Endothelial cell of umbilical vein (primary cell): ENCODE data around the gene TMEM63B. TPM values are rescaled to one million over a fixed set of nuclear protein-coding genes. Genes with fewer than 3 reads are reported as not detected.

ENCODE experiments used
- BruUV-seq: library from RNA; stranded (reverse); fragments of 400-500 nt; replicated peaks from 2 replicates; lab custom pipeline; 2021; lab: Mats Ljungman, UMichigan
- CTCF ChIA-PET: fragments of 300-600, 350-600 bp; sonication (Branson Sonifier 250); formaldehyde crosslinking; loops from one replicate; lab custom pipeline; 2021; ENCODE audit warnings: antibody characterized with exemption, inconsistent platforms; lab: Charles Lee
- POLR2A ChIA-PET: fragments of 300-600, 350-600 bp; sonication (Branson Sonifier 250); formaldehyde crosslinking; loops from one replicate; lab custom pipeline; 2021; ENCODE audit warnings: antibody characterized with exemption, inconsistent platforms; lab: Charles Lee
- DNase-seq: peaks from one replicate; pipeline ENCODE4 v3.0.0-alpha.2; 2011; ENCODE audit warnings: low read depth, low spot score
- FAIRE-seq: peaks from 2 replicates; lab custom pipeline; 2011; peaks lifted over from hg19 to GRCh38; lab: Jason Lieb, UNC
- H2AFZ ChIP-seq: 2 replicates; pipeline ENCODE4 v1.6.0; 2012; ENCODE audit warnings: low read depth, low read length, control low read depth, inconsistent platforms
- H3K27ac ChIP-seq: 2 replicates; pipeline ENCODE4 v1.5.1; 2011; ENCODE audit warnings: low read depth, mild to moderate bottlenecking, control low read depth, low read length, moderate library complexity; ENCODE audit not compliant: insufficient read depth
- H3K27me3 ChIP-seq, 2 experiments: 2 replicates each; pipeline versions ENCODE4 v1.6.0 to v1.6.1; 2011; ENCODE audit warnings: low read length in 2 of 2, mixed read lengths in 1 of 2; ENCODE audit not compliant: control insufficient read depth in 2 of 2, insufficient read depth in 2 of 2
- H3K36me3 ChIP-seq, 2 experiments: 2 replicates in 1 of 2; 3 replicates in 1 of 2; pipeline ENCODE4 v1.5.1; 2011; ENCODE audit warnings: low read length in 2 of 2, mild to moderate bottlenecking in 1 of 2, moderate library complexity in 1 of 2; ENCODE audit not compliant: control insufficient read depth in 2 of 2, insufficient read depth in 2 of 2; ENCODE audit errors: extremely low read depth in 1 of 2
- H3K4me1 ChIP-seq: 3 replicates; pipeline ENCODE4 v1.5.1; 2011; ENCODE audit warnings: mild to moderate bottlenecking, low read length; ENCODE audit not compliant: control insufficient read depth, insufficient read depth; ENCODE audit errors: extremely low read depth
- H3K4me2 ChIP-seq: 2 replicates; pipeline ENCODE4 v1.6.1; 2011; ENCODE audit warnings: low read length, control low read depth, mixed read lengths; ENCODE audit not compliant: insufficient read depth
- H3K4me3 ChIP-seq, 3 experiments: fragments of 200-600 bp in 1 of 3; sonication (generic), shearing (Covaris generic) in 1 of 3; replicated peaks in 1 of 3; 2 replicates each; pipeline ENCODE4 v1.5.1; 2011 to 2016; ENCODE audit warnings: control low read depth in 3 of 3, low read length in 3 of 3, mild to moderate bottlenecking in 2 of 3, inconsistent platforms in 1 of 3, low read depth in 1 of 3, moderate library complexity in 1 of 3; ENCODE audit not compliant: insufficient read depth in 1 of 3
- H3K79me2 ChIP-seq: 2 replicates; pipeline ENCODE4 v1.6.0; 2012; ENCODE audit warnings: low read length, inconsistent platforms; ENCODE audit not compliant: control insufficient read depth, insufficient read depth
- H3K9ac ChIP-seq: replicated peaks from 2 replicates; pipeline ENCODE3; 2011; ENCODE audit warnings: low read length, control low read depth; ENCODE audit not compliant: insufficient read depth; ENCODE audit errors: extremely low read depth
- H3K9me1 ChIP-seq: replicated peaks from 3 replicates; pipeline ENCODE4 v1.6.0; 2011; ENCODE audit warnings: mild to moderate bottlenecking, low read length; ENCODE audit not compliant: control insufficient read depth, insufficient read depth; ENCODE audit errors: extremely low read depth
- H3K9me3 ChIP-seq: replicated peaks from 2 replicates; pipeline ENCODE4 v1.5.1; 2012; ENCODE audit warnings: low read length, inconsistent platforms; ENCODE audit not compliant: control insufficient read depth, insufficient read depth
- H4K20me1 ChIP-seq: replicated peaks from 2 replicates; pipeline ENCODE3; 2011; ENCODE audit warnings: mild to moderate bottlenecking, low read length; ENCODE audit not compliant: control insufficient read depth, insufficient read depth; ENCODE audit errors: extremely low read depth
- EZH2 ChIP-seq: IDR thresholded peaks from 2 replicates; pipeline ENCODE4 v1.6.1; 2012; ENCODE audit warnings: borderline replicate concordance, low read depth, mild to moderate bottlenecking, moderate library complexity, low read length, inconsistent platforms; ENCODE audit not compliant: severe bottlenecking
- FOS ChIP-seq: IDR thresholded peaks from 2 replicates; pipeline ENCODE4 v1.6.1; 2011; ENCODE audit warnings: mild to moderate bottlenecking, low read length, moderate library complexity, borderline replicate concordance; ENCODE audit not compliant: insufficient read depth
- GATA2 ChIP-seq: IDR thresholded peaks from 2 replicates; pipeline ENCODE4 v1.7.0; 2011; ENCODE audit warnings: low read depth, mild to moderate bottlenecking, moderate library complexity, mixed read lengths, low read length; ENCODE audit not compliant: insufficient read length, insufficient read depth
- JUN ChIP-seq: IDR thresholded peaks from 2 replicates; pipeline ENCODE4 v1.6.1; 2011; ENCODE audit warnings: borderline replicate concordance, low read depth; ENCODE audit not compliant: insufficient read length, insufficient read depth
- MYC ChIP-seq: IDR thresholded peaks from one replicate; pipeline ENCODE4 v1.6.1; 2011; ENCODE audit warnings: mild to moderate bottlenecking, low read depth, low read length
- POLR2A ChIP-seq: IDR thresholded peaks from 2 replicates; pipeline ENCODE4 v1.6.1; 2012; ENCODE audit warnings: low read depth, mild to moderate bottlenecking, control low read depth, low read length
- POLR2AphosphoS5 ChIP-seq: IDR thresholded peaks from 2 replicates; pipeline ENCODE4 v1.6.1; 2012; ENCODE audit warnings: low read depth, mild to moderate bottlenecking, control low read depth, low read length, moderate library complexity; ENCODE audit not compliant: insufficient read depth
- dilution Hi-C: fragments of 300-500 bp; cut with MboI; formaldehyde crosslinking; loops from one replicate; pipeline ENCODE4 v1.15.0; 2019; ENCODE audit warnings: low sequenced_read_pairs; ENCODE audit not compliant: extremely low pct_ligation_motif_present
- intact Hi-C: fragments of 100-400 bp; cut with micrococcal nuclease; formaldehyde crosslinking; loops from one replicate; pipeline ENCODE4 v1.10.0; 2022
- polyA plus RNA-seq, 4 experiments: library from polyadenylated mRNA; depleted of rRNA in 3 of 4; stranded (reverse) in 3 of 4; unstranded in 1 of 4; fragments of >200 nt; gene quantifications; 2 replicates each; pipeline versions ENCODE4 v1.2.1 to v1.2.3, GENCODE V29; 2011 to 2012; ENCODE audit warnings: missing spikeins in 1 of 4
- total RNA-seq: library from RNA; stranded (reverse); gene quantifications from 2 replicates; pipeline ENCODE4 v1.2.3, GENCODE V29; 2021
- TF ChIP-seq, protein P1 (sequence below), 2 donors: IDR thresholded peaks; 1 replicate in 1 of 2; 2 replicates in 1 of 2; pipeline ENCODE4 v1.5.1; 2011; ENCODE audit warnings: low read length in 2 of 2, mild to moderate bottlenecking in 2 of 2, moderate library complexity in 2 of 2, control low read depth in 1 of 2, inconsistent platforms in 1 of 2, low read depth in 1 of 2; ENCODE audit not compliant: insufficient read depth in 1 of 2; ENCODE audit errors: extremely low read depth in 1 of 2
- TF ChIP-seq, protein P2 (sequence below): IDR thresholded peaks from 2 replicates; pipeline ENCODE4 v1.6.1; 2011; ENCODE audit not compliant: insufficient read depth, insufficient read length

Gene TMEM63B
- total and polyA plus RNA-seq, 2 donors (not counting 3 experiments of a cell fraction or from before 2014, with no cell fraction given), result 49.7 to 56.1 TPM

DNA sequence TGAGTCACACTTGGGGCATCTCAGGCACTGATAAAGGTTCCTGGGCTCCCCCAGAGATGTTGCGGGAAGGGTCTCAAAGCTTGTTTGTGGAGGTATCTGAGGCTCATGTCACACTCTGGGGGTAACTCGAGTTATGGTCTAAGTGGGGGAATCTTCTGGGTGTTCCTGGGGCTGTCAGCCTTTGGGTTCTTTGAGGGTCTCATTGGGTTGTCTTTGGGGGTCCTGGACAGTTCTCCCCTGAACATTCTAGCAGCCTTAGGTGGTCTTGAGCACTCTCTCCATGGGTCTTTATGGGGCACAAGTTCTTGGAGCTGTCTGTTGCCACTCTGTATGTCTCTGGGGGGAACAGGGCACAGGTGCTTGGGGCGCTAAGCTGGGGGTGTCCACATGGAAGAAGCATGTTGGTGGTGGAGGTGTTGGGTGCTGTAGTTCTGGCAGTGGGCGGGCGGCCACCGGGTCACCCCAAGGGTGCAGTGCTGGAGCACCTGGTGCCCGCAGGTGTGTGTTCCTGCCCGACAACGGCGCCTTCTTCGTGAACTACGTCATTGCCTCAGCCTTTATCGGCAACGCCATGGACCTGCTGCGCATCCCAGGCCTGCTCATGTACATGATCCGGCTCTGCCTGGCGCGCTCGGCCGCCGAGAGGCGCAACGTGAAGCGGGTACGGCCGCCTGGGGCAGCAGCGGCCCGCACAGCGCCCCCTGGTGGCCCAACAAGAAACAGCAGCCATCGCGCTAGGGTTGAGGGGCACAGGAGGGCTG is 24.2 kb downstream of the TMEM63B start:
- Histone ChIP-seq H3K9ac (no peak overlapping the region), H3K4me3 (no peak overlapping the region), H4K20me1 (no peaks in the 10 kb centered on the region), H3K4me2 (no peak overlapping the region), H3K4me1 (no peaks in the 10 kb centered on the region), H3K79me2 (no peaks in the 10 kb centered on the region), H3K27ac (no peak overlapping the region), H2AFZ (no peak overlapping the region), H3K9me1 (no peaks in the 10 kb centered on the region), H3K27me3 (no peaks in the 10 kb centered on the region), H3K9me3 (no peaks in the 10 kb centered on the region), H3K36me3 (peaks cover 5 to 19% of the 10 kb centered on the region in 2 experiments)
- no TSS peak for BruUV-seq
- intact Hi-C loops (loop anchor here (1.0 to 5.0 kb wide), 4 partner anchors 23 to 186 kb away; no protein-coding TSS in a partner anchor), dilution Hi-C loops (no loop called here)
- peak; percentile 92 for FAIRE-seq
- TF ChIP-seq, protein P1, sequence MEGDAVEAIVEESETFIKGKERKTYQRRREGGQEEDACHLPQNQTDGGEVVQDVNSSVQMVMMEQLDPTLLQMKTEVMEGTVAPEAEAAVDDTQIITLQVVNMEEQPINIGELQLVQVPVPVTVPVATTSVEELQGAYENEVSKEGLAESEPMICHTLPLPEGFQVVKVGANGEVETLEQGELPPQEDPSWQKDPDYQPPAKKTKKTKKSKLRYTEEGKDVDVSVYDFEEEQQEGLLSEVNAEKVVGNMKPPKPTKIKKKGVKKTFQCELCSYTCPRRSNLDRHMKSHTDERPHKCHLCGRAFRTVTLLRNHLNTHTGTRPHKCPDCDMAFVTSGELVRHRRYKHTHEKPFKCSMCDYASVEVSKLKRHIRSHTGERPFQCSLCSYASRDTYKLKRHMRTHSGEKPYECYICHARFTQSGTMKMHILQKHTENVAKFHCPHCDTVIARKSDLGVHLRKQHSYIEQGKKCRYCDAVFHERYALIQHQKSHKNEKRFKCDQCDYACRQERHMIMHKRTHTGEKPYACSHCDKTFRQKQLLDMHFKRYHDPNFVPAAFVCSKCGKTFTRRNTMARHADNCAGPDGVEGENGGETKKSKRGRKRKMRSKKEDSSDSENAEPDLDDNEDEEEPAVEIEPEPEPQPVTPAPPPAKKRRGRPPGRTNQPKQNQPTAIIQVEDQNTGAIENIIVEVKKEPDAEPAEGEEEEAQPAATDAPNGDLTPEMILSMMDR (IDR thresholded peaks at IDR 0.05; ENCODE audit: extremely low read depth in 1 of 2, insufficient read depth in 1 of 2, low read depth in 1 of 2, low read length in 2 of 2), result peak; percentile 99
- no peak for TF ChIP-seq JUN
- peak; percentile 63 for DNase-seq
- ChIA-PET POLR2A (no interaction called here), CTCF (interaction anchor here (1.0 to 5.0 kb wide), 9 partner anchors 11 to 188 kb away, joined by 3 to 95 read pairs (median 6); partner anchors contain the start of gene TMEM63B)

DNA sequence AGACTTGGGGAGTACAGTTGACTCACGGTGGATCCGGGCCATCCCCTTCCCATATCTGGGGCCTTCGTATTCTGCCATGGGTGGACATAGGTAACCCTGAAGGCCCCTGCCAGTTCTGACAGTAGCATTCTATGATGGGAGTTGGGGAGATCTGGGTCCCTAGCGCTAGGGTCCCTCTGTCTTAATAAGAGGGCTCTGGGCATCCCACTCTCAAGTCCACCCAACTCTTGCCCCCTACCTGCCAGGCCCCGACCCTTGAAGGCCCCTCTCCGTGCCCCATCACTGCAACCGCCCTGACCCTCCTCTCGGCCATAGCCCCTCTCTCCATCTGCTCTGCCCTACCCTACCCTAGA is 24.7 kb downstream of the TMEM63B start:
- TF ChIP-seq GATA2 (no peak), MYC (no peak), POLR2AphosphoS5 (no peak), FOS (no peak), EZH2 (no peak), POLR2A (no peak), JUN (no peak)
- TF ChIP-seq, protein P1 (IDR thresholded peaks at IDR 0.05; ENCODE audit: extremely low read depth in 1 of 2, insufficient read depth in 1 of 2, low read depth in 1 of 2, low read length in 2 of 2), result no peak
- TF ChIP-seq, protein P2, sequence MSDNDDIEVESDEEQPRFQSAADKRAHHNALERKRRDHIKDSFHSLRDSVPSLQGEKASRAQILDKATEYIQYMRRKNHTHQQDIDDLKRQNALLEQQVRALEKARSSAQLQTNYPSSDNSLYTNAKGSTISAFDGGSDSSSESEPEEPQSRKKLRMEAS, result no peak
- dilution Hi-C loops (no loop called here), intact Hi-C loops (loop anchor here (5.0 kb wide), 1 partner anchor 185 kb away; no protein-coding TSS in a partner anchor)
- POLR2A ChIA-PET, result no interaction called here
- DNase-seq (no peak), FAIRE-seq (no peak)
- no peaks in the 10 kb centered on the region for H3K79me2 ChIP-seq
- H4K20me1 ChIP-seq, result no peaks in the 10 kb centered on the region
- no peaks in the 10 kb centered on the region for H3K27me3 ChIP-seq
- no peaks in the 10 kb centered on the region for H3K4me1 ChIP-seq
- CTCF ChIA-PET, result interaction anchor here (1.3 to 5.0 kb wide), 6 partner anchors 19 to 55 kb away, joined by 6 to 95 read pairs (median 10); no protein-coding TSS in a partner anchor
- no peaks in the 10 kb centered on the region for H3K9me1 ChIP-seq
- H3K36me3 ChIP-seq, result peaks cover 5 to 18% of the 10 kb centered on the region in 2 experiments
- no peak overlapping the region for H3K4me2 ChIP-seq
- H2AFZ ChIP-seq, result no peak overlapping the region
- no peaks in the 10 kb centered on the region for H3K9me3 ChIP-seq
- no peak overlapping the region for H3K4me3 ChIP-seq
- BruUV-seq, result no TSS peak
- H3K27ac ChIP-seq, result no peak overlapping the region
- no peak overlapping the region for H3K9ac ChIP-seq
